Coronary artery (tissue), 2 donors: Measurements from ENCODE around the gene TMEM178B.
"Not testable (repeated sequence)": the region's sequence is repeated elsewhere in the genome, so short reads cannot be mapped to it uniquely, and the experiment has no call there.

Experiments
- DNase-seq: peaks from one replicate; pipeline ENCODE4 v3.0.0-alpha.2; 2017; ENCODE audit warnings: low spot score
- H3K27ac ChIP-seq, 2 donors: fragments of 200-600 bp; sonication (generic); one replicate each; pipeline ENCODE4 v1.5.1; 2016 to 2019
- H3K4me3 ChIP-seq: fragments of 200-600 bp; sonication (generic); 2 replicates; pipeline ENCODE4 v1.5.1; 2016; ENCODE audit warnings: mild to moderate bottlenecking, moderate library complexity
- CTCF ChIP-seq: fragments of 200-600 bp; sonication (generic); IDR thresholded peaks from one replicate; pipeline ENCODE4 v1.5.1; 2019; ENCODE audit warnings: antibody characterized with exemption

The TMEM178B gene

GRCh38 chr7:141074997-141075396, 1.1 kb downstream of the TMEM178B start:
- H3K4me3 ChIP-seq, result no peak overlapping the region
- TF ChIP-seq CTCF, result no peak
- DNase-seq, result no peak
- H3K27ac ChIP-seq, result no peak overlapping the region

GRCh38 chr7:141076377-141076776, 2.5 kb downstream of the TMEM178B start:
- no peak for DNase-seq
- TF ChIP-seq CTCF, result no peak
- Histone ChIP-seq H3K4me3 (no peak overlapping the region), H3K27ac (no peak overlapping the region)

GRCh38 chr7:141079219-141079618, 5.4 kb downstream of the TMEM178B start:
- Histone ChIP-seq H3K27ac (no peak overlapping the region), H3K4me3 (no peak overlapping the region)
- DNase-seq, result no peak
- no peak for TF ChIP-seq CTCF

- H3K27ac ChIP-seq, DNase-seq, H3K4me3 ChIP-seq: not testable (repeated sequence)
Measured at GRCh38 chr7:141089490-141089889, 15.6 kb downstream of the TMEM178B start.

- no peak for TF ChIP-seq CTCF
- Histone ChIP-seq H3K27ac (no peak overlapping the region), H3K4me3 (no peak overlapping the region)
- no peak for DNase-seq
Measured at GRCh38 chr7:141094336-141095070, 20.6 kb downstream of the TMEM178B start.

- no peak overlapping the region for H3K27ac ChIP-seq
- no peak for DNase-seq
- H3K4me3 ChIP-seq, result no peak overlapping the region
- no peak for TF ChIP-seq CTCF
Measured at GRCh38 chr7:141097430-141097829, 23.6 kb downstream of the TMEM178B start.

- DNase-seq, result no peak
- Histone ChIP-seq H3K27ac (no peak overlapping the region), H3K4me3 (no peak overlapping the region)
- TF ChIP-seq CTCF, result no peak
Measured at GRCh38 chr7:141102436-141102835, 28.6 kb downstream of the TMEM178B start.
